HepG2 (cell line): ENCODE results near the gene CHEK2. TPM values are rescaled to one million over a fixed set of nuclear protein-coding genes. Genes with fewer than 3 reads are reported as not detected.

Source experiments
- ATAC-seq: fragments of 200-7000 bp; cut with Tn5 transposase; 3 replicates; pipeline ENCODE4 v1.9.1; 2020; ENCODE audit warnings: mild to moderate bottlenecking, moderate library complexity
- BruUV-seq: library from RNA; stranded (reverse); fragments of 400-500 nt; replicated peaks from 2 replicates; lab custom pipeline; 2021; lab: Mats Ljungman, UMichigan
- CTCF ChIA-PET: fragments of 300-600 bp; formaldehyde crosslinking; extraction: SDS; loops from one replicate; lab custom pipeline; 2021; ENCODE audit warnings: low total read pairs, inconsistent platforms, low intra/inter-chr PET ratio; lab: Yijun Ruan, JAX
- POLR2A ChIA-PET: fragments of 350-600 bp; sonication (Branson Sonifier 250); formaldehyde crosslinking; loops from one replicate; lab custom pipeline; 2020; ENCODE audit warnings: antibody characterized with exemption, inconsistent platforms; lab: Yijun Ruan, JAX
- DNase-seq: peaks from one replicate; pipeline ENCODE4 v3.0.0-alpha.2; 2015; ENCODE audit warnings: low spot score
- FAIRE-seq: peaks from 3 replicates; lab custom pipeline; 2011; peaks lifted over from hg19 to GRCh38; lab: Jason Lieb, UNC
- H2AFZ ChIP-seq: one replicate; pipeline ENCODE4 v1.6.1; 2011; ENCODE audit warnings: low read length, inconsistent platforms
- H3K27ac ChIP-seq: fragments of 300-600 bp; 3 replicates; pipeline ENCODE4 v1.8.0; 2011; ENCODE audit warnings: mixed run types, mild to moderate bottlenecking, mixed read lengths, low read length, inconsistent platforms; ENCODE audit not compliant: insufficient read depth; ENCODE audit errors: extremely low read length
- H3K27me3 ChIP-seq, 2 experiments: fragments of 200-600 bp in 1 of 2; 2 replicates in 1 of 2; 3 replicates in 1 of 2; pipeline versions ENCODE4 v1.6.0 to v1.8.0; 2011; ENCODE audit warnings: low read length in 2 of 2, mild to moderate bottlenecking in 2 of 2, moderate library complexity in 2 of 2, inconsistent platforms in 1 of 2; ENCODE audit not compliant: insufficient read depth in 2 of 2, control insufficient read depth in 1 of 2
- H3K36me3 ChIP-seq, 2 experiments: fragments of 200-600 bp in 1 of 2; replicated peaks in 1 of 2; 2 replicates in 1 of 2; 3 replicates in 1 of 2; pipeline versions ENCODE4 v1.5.1 to v1.8.0; 2011; ENCODE audit warnings: low read length in 2 of 2, inconsistent platforms in 1 of 2; ENCODE audit not compliant: insufficient read depth in 2 of 2, control insufficient read depth in 1 of 2
- H3K4me1 ChIP-seq: 2 replicates; pipeline ENCODE4 v1.5.1; 2012; ENCODE audit warnings: low read length, inconsistent platforms; ENCODE audit not compliant: insufficient read depth
- H3K4me2 ChIP-seq: 2 replicates; pipeline ENCODE4 v1.6.0; 2011; ENCODE audit warnings: low read depth, low read length, inconsistent platforms
- H3K4me3 ChIP-seq, 3 experiments: fragments of 200-600 bp in 1 of 3; sonication (generic), shearing (Covaris generic) in 1 of 3; replicated peaks in 1 of 3; 2 replicates each; pipeline ENCODE4 v1.5.1; 2011 to 2016; ENCODE audit warnings: low read length in 3 of 3, inconsistent platforms in 2 of 3, low read depth in 2 of 3, mild to moderate bottlenecking in 2 of 3, control low read depth in 1 of 3, mixed read lengths in 1 of 3; ENCODE audit not compliant: insufficient read depth in 1 of 3
- H3K79me2 ChIP-seq: one replicate; pipeline ENCODE4 v1.6.1; 2011; ENCODE audit warnings: low read length, inconsistent platforms; ENCODE audit not compliant: insufficient read depth
- H3K9ac ChIP-seq: 2 replicates; pipeline ENCODE4 v1.6.0; 2011; ENCODE audit warnings: mild to moderate bottlenecking, low read depth, low read length, inconsistent platforms; ENCODE audit not compliant: insufficient read depth
- H3K9me3 ChIP-seq: 2 replicates; pipeline ENCODE4 v1.5.1; 2012; ENCODE audit warnings: mild to moderate bottlenecking, low read length
- H4K20me1 ChIP-seq: 2 replicates; pipeline ENCODE4 v1.6.0; 2011; ENCODE audit warnings: inconsistent platforms, mild to moderate bottlenecking, low read length, moderate library complexity; ENCODE audit not compliant: insufficient read depth
- AKNA ChIP-seq: sonication (generic); formaldehyde crosslinking; IDR thresholded peaks from 2 replicates; pipeline ENCODE4 v1.4.0; 2020; ENCODE audit warnings: missing genetic modification reagents, borderline replicate concordance
- ATAD3A ChIP-seq: sonication (generic); formaldehyde crosslinking; IDR thresholded peaks from 2 replicates; pipeline ENCODE4 v1.4.0; 2020; ENCODE audit warnings: missing genetic modification reagents
- FOXP1 ChIP-seq, 2 experiments: fragments of 450-650 bp in 1 of 2; IDR thresholded peaks; 2 replicates each; pipeline ENCODE4 v1.6.1; 2017 to 2018; ENCODE audit warnings: antibody characterized with exemption in 1 of 2
- KDM3A ChIP-seq: IDR thresholded peaks from 2 replicates; pipeline ENCODE4 v1.6.1; 2018; ENCODE audit warnings: low read depth, missing compliant biosample characterization
- MED1 ChIP-seq: sonication (generic); formaldehyde crosslinking; IDR thresholded peaks from 2 replicates; pipeline ENCODE4 v1.4.0; 2020; ENCODE audit warnings: missing genetic modification reagents
- MYC ChIP-seq: sonication (generic); formaldehyde crosslinking; IDR thresholded peaks from 2 replicates; pipeline ENCODE4 v1.9.0; 2021; ENCODE audit warnings: missing genetic modification reagents, borderline replicate concordance
- NFYB ChIP-seq: sonication (generic); formaldehyde crosslinking; IDR thresholded peaks from 2 replicates; pipeline ENCODE4 v1.4.0; 2020; ENCODE audit warnings: missing genetic modification reagents
- NFYC ChIP-seq: IDR thresholded peaks from 2 replicates; pipeline ENCODE4 v1.6.1; 2016; ENCODE audit warnings: missing genetic modification reagents, missing compliant biosample characterization
- NR2F6 ChIP-seq, 2 experiments: IDR thresholded peaks; 2 replicates each; pipeline ENCODE4 v1.6.1; 2016; ENCODE audit warnings: antibody characterized with exemption in 1 of 2, mild to moderate bottlenecking in 1 of 2
- PBX3 ChIP-seq: sonication (generic); formaldehyde crosslinking; IDR thresholded peaks from 2 replicates; pipeline ENCODE4 v1.8.1; 2023; ENCODE audit warnings: missing genetic modification reagents, inconsistent platforms, borderline replicate concordance
- SNRNP70 ChIP-seq: fragments of 200-400 bp; formaldehyde crosslinking; IDR thresholded peaks from 2 replicates; pipeline ENCODE4 v1.6.1; 2017; ENCODE audit warnings: mild to moderate bottlenecking, low read depth, low read length, moderate library complexity
- STAG1 ChIP-seq: sonication (generic); formaldehyde crosslinking; IDR thresholded peaks from 2 replicates; pipeline ENCODE4 v1.4.0; 2020; ENCODE audit warnings: missing genetic modification reagents
- TAF15 ChIP-seq: fragments of 200-400 bp; formaldehyde crosslinking; IDR thresholded peaks from one replicate; pipeline ENCODE4 v1.6.1; 2018; ENCODE audit warnings: mild to moderate bottlenecking, low read depth, low read length; ENCODE audit not compliant: poor library complexity, severe bottlenecking
- USF2 ChIP-seq, 2 experiments: sonication (generic) in 1 of 2; formaldehyde crosslinking in 1 of 2; IDR thresholded peaks; 2 replicates each; pipeline versions ENCODE4 v1.5.1 to v1.6.1; 2011 to 2020; ENCODE audit warnings: borderline replicate concordance in 1 of 2, low read depth in 1 of 2, low read length in 1 of 2, mild to moderate bottlenecking in 1 of 2, missing genetic modification reagents in 1 of 2, moderate library complexity in 1 of 2
- ZFX ChIP-seq: sonication (generic); formaldehyde crosslinking; IDR thresholded peaks from 2 replicates; pipeline ENCODE4 v1.4.0; 2020; ENCODE audit warnings: mild to moderate bottlenecking, low read depth, missing genetic modification reagents, moderate library complexity
- ZNF549 ChIP-seq: sonication (generic); formaldehyde crosslinking; IDR thresholded peaks from 2 replicates; pipeline ENCODE4 v1.5.0; 2020; ENCODE audit warnings: missing genetic modification reagents
- WGBS: methylation state at CpG from one replicate; pipeline ENCODE4 v1.1.6; 2017; ENCODE audit warnings: low lambda C conversion rate; 5-methylcytosine and 5-hydroxymethylcytosine counted together
- in situ Hi-C: cut with HindIII; loops from 2 replicates; pipeline ENCODE4 v1.10.0; 2017; ENCODE audit warnings: low pct_unique_long_range_greater_than_20kb; ENCODE audit not compliant: extremely low pct_ligation_motif_present
- intact Hi-C: fragments of 100-400 bp; cut with micrococcal nuclease; formaldehyde crosslinking; loops from one replicate; pipeline ENCODE4 v1.10.0; 2022; ENCODE audit not compliant: unreplicated experiment
- polyA plus RNA-seq, 8 experiments: library from polyadenylated mRNA; depleted of rRNA in 3 of 8; stranded (reverse) in 7 of 8; unstranded in 1 of 8; fragments of >200 nt; fragmentation: Illumina TruSeq in 4 of 8; extraction: Trizol in 4 of 8; gene quantifications; 2 replicates each; pipeline versions ENCODE4 v1.2.1 to v1.2.3, GENCODE V29; 2011 to 2016; ENCODE audit warnings: low read depth in 4 of 8, missing spikeins in 1 of 8, mixed read lengths in 1 of 8; ENCODE audit not compliant: insufficient read depth in 1 of 8
- total RNA-seq, 5 experiments: library from RNA; depleted of rRNA; stranded (reverse); fragments of >200 nt; fragmentation: Illumina TruSeq; extraction: Trizol; gene quantifications; 2 replicates each; pipeline ENCODE4 v1.2.3, GENCODE V29; 2016; ENCODE audit warnings: low read depth in 1 of 5

CHEK2 gene
- total and polyA plus RNA-seq, 2 of the 13 experiments (the other 11 are each of a cell fraction or from before 2014, with no cell fraction given) = 27.0 to 40.5 TPM

GRCh38 chr22:28768701-28769393 lies 27.2 kb upstream of the CHEK2 start:
- H4K20me1 ChIP-seq = no peaks in the 10 kb centered on the region
- no peaks in the 10 kb centered on the region for H3K9me3 ChIP-seq
- no peak overlapping the region for H3K4me3 ChIP-seq
- H3K9ac ChIP-seq = no peak overlapping the region
- POLR2A ChIA-PET = interaction anchor here (0.6 to 2.1 kb wide), 4 partner anchors 15 to 35 kb away, joined by 3 to 7 read pairs (median 4); partner anchors contain the start of gene XBP1
- peaks cover 44% of the 10 kb centered on the region for H3K4me1 ChIP-seq
- intact Hi-C loops (no loop called here), in situ Hi-C loops (no loop called here)
- H2AFZ ChIP-seq = no peak overlapping the region
- no peaks in the 10 kb centered on the region for H3K36me3 ChIP-seq
- ATAC-seq (no peak), DNase-seq (peak; percentile 25), FAIRE-seq (no peak)
- no TSS peak for BruUV-seq
- CTCF ChIA-PET = no interaction called here
- H3K79me2 ChIP-seq = peaks cover 9% of the 10 kb centered on the region
- H3K27me3 ChIP-seq = no peaks in the 10 kb centered on the region; a peak in 1 of 5 replicates
- no peak overlapping the region for H3K4me2 ChIP-seq
- no peak overlapping the region for H3K27ac ChIP-seq
- WGBS = 82% methylated on average over 6 of the region's 6 CpGs
- no peak for TF ChIP-seq STAG1 (CRISPR knock-in tag)
- TF ChIP-seq MYC (CRISPR knock-in tag) = no peak
- TF ChIP-seq MED1 (CRISPR knock-in tag) = no peak
- no peak for TF ChIP-seq NR2F6 (IDR thresholded peaks at IDR 0.05)
- TF ChIP-seq NR2F6 (CRISPR knock-in tag; IDR thresholded peaks at IDR 0.05) = no peak
- TF ChIP-seq FOXP1 (IDR thresholded peaks at IDR 0.05) = no peak
- TF ChIP-seq FOXP1 (CRISPR knock-in tag; IDR thresholded peaks at IDR 0.05) = no peak
- peak; percentile 73 for TF ChIP-seq NFYB
- TF ChIP-seq TAF15 = no peak
- TF ChIP-seq SNRNP70 = no peak
- TF ChIP-seq ZFX (CRISPR knock-in tag) = no peak
- peak; percentile 76 for TF ChIP-seq NFYC (CRISPR knock-in tag)
- no peak for TF ChIP-seq AKNA (CRISPR knock-in tag)
- no peak for TF ChIP-seq ZNF549 (CRISPR knock-in tag)
- TF ChIP-seq PBX3 (CRISPR knock-in tag) = no peak
- no peak for TF ChIP-seq KDM3A (CRISPR knock-in tag)
- TF ChIP-seq ATAD3A (CRISPR knock-in tag) = no peak
- no peak for TF ChIP-seq USF2 (IDR thresholded peaks at IDR 0.05; ENCODE audit: low read depth, low read length)
- TF ChIP-seq USF2 (CRISPR knock-in tag; IDR thresholded peaks at IDR 0.05; ENCODE audit: borderline replicate concordance) = peak; percentile 17; the same call in 1 of the 2 replicates
